HEK293 (cell line): ENCODE measurements around the gene SNAP47.

Source experiments
- CTCF ChIP-seq: fragments of 450-650 bp; formaldehyde crosslinking; IDR thresholded peaks from 2 replicates; pipeline ENCODE4 v1.5.1; 2016; ENCODE audit warnings: missing biosample characterization, missing genetic modification characterization
- REST ChIP-seq: fragments of 450-650 bp; formaldehyde crosslinking; IDR thresholded peaks from 2 replicates; pipeline ENCODE4 v1.5.1; 2016; ENCODE audit warnings: missing biosample characterization, missing genetic modification characterization
- ZBTB1 ChIP-seq: fragments of 450-650 bp; formaldehyde crosslinking; IDR thresholded peaks from 2 replicates; pipeline ENCODE4 v1.5.1; 2016; ENCODE audit warnings: missing biosample characterization, missing genetic modification characterization
- ZNF398 ChIP-seq: fragments of 450-650 bp; formaldehyde crosslinking; IDR thresholded peaks from 2 replicates; pipeline ENCODE4 v1.5.1; 2017; ENCODE audit warnings: missing biosample characterization, missing genetic modification characterization
- ZNF747 ChIP-seq: fragments of 450-650 bp; formaldehyde crosslinking; IDR thresholded peaks from 2 replicates; pipeline ENCODE4 v1.5.1; 2016; ENCODE audit warnings: missing biosample characterization, missing genetic modification characterization

GRCh38 chr1:227730630-227731151 is 4.5 kb upstream of the SNAP47 start:
- TF ChIP-seq CTCF (tag by site-specific recombination) = no peak
- no peak for TF ChIP-seq ZNF747 (tag by site-specific recombination)
- no peak for TF ChIP-seq REST (tag by site-specific recombination)
- TF ChIP-seq ZBTB1 (tag by site-specific recombination) = no peak
- no peak for TF ChIP-seq ZNF398 (tag by site-specific recombination)
